HepG2 (cell line): Measurements from ENCODE around the gene PEX3. TPM values are rescaled to one million over a fixed set of nuclear protein-coding genes. Genes with fewer than 3 reads are reported as not detected.

ENCODE experiments used
- GMEB2 ChIP-seq: IDR thresholded peaks from 2 replicates; pipeline ENCODE4 v1.6.1; 2016; ENCODE audit warnings: missing biosample characterization, missing genetic modification reagents, low read depth
- HMGA1 ChIP-seq: sonication (generic); formaldehyde crosslinking; conservative IDR thresholded peaks from 2 replicates; pipeline ENCODE4 v1.4.0; 2020; ENCODE audit warnings: missing genetic modification reagents
- HOMEZ ChIP-seq: IDR thresholded peaks from 2 replicates; pipeline ENCODE4 v1.6.1; 2016; ENCODE audit warnings: low read depth
- KDM1A ChIP-seq: IDR thresholded peaks from 2 replicates; pipeline ENCODE4 v1.6.1; 2016; ENCODE audit warnings: missing compliant biosample characterization
- NFAT5 ChIP-seq: sonication (generic); formaldehyde crosslinking; IDR thresholded peaks from 2 replicates; pipeline ENCODE4 v1.4.0; 2020; ENCODE audit warnings: missing genetic modification reagents
- PRDM4 ChIP-seq: sonication (generic); formaldehyde crosslinking; IDR thresholded peaks from 2 replicates; pipeline ENCODE4 v1.9.0; 2021; ENCODE audit warnings: missing genetic modification reagents, borderline replicate concordance
- RAD21 ChIP-seq: fragments of 450-650 bp; formaldehyde crosslinking; IDR thresholded peaks from 2 replicates; pipeline ENCODE4 v1.5.0; 2020; ENCODE audit warnings: mild to moderate bottlenecking
- SAP130 ChIP-seq: IDR thresholded peaks from 2 replicates; pipeline ENCODE4 v1.6.1; 2016; ENCODE audit warnings: low read depth
- TBP ChIP-seq: sonication (generic); formaldehyde crosslinking; IDR thresholded peaks from 2 replicates; pipeline ENCODE4 v1.5.0; 2020; ENCODE audit warnings: missing genetic modification reagents
- TOPORS ChIP-seq: sonication (generic); formaldehyde crosslinking; IDR thresholded peaks from 2 replicates; pipeline ENCODE4 v1.8.0; 2023; ENCODE audit warnings: mild to moderate bottlenecking, missing genetic modification reagents
- XRCC5 ChIP-seq: fragments of 200-400 bp; formaldehyde crosslinking; optimal IDR thresholded peaks from 2 replicates; pipeline ENCODE3; 2017; ENCODE audit warnings: mild to moderate bottlenecking, low read length
- ZFAT ChIP-seq: sonication (generic); formaldehyde crosslinking; conservative IDR thresholded peaks from 2 replicates; pipeline ENCODE4 v1.8.1; 2023; ENCODE audit warnings: missing genetic modification reagents, inconsistent platforms
- ZKSCAN8 ChIP-seq: IDR thresholded peaks from 2 replicates; pipeline ENCODE4 v1.6.1; 2016; ENCODE audit warnings: borderline replicate concordance, missing genetic modification reagents, missing compliant biosample characterization
- ZNF362 ChIP-seq: sonication (generic); formaldehyde crosslinking; IDR thresholded peaks from 2 replicates; pipeline ENCODE4 v1.4.0; 2020; ENCODE audit warnings: missing genetic modification reagents, mild to moderate bottlenecking, borderline replicate concordance
- ZNF432 ChIP-seq: sonication (generic); formaldehyde crosslinking; IDR thresholded peaks from 2 replicates; pipeline ENCODE4 v1.5.0; 2020; ENCODE audit warnings: missing genetic modification reagents, mild to moderate bottlenecking, borderline replicate concordance
- ZNF672 ChIP-seq: sonication (generic); formaldehyde crosslinking; IDR thresholded peaks from 2 replicates; pipeline ENCODE4 v1.8.1; 2022; ENCODE audit warnings: missing genetic modification reagents
- polyA plus RNA-seq, 8 experiments: library from polyadenylated mRNA; depleted of rRNA in 3 of 8; stranded (reverse) in 7 of 8; unstranded in 1 of 8; fragments of >200 nt; fragmentation: Illumina TruSeq in 4 of 8; extraction: Trizol in 4 of 8; gene quantifications; 2 replicates each; pipeline versions ENCODE4 v1.2.1 to v1.2.3, GENCODE V29; 2011 to 2016; ENCODE audit warnings: low read depth in 4 of 8, missing spikeins in 1 of 8, mixed read lengths in 1 of 8; ENCODE audit not compliant: insufficient read depth in 1 of 8
- total RNA-seq, 5 experiments: library from RNA; depleted of rRNA; stranded (reverse); fragments of >200 nt; fragmentation: Illumina TruSeq; extraction: Trizol; gene quantifications; 2 replicates each; pipeline ENCODE4 v1.2.3, GENCODE V29; 2016; ENCODE audit warnings: low read depth in 1 of 5

Gene PEX3
- total and polyA plus RNA-seq, 2 of the 13 experiments (the other 11 are each of a cell fraction or from before 2014, with no cell fraction given) = 30.9 to 40.8 TPM

- no peak for TF ChIP-seq ZFAT
- peak; percentile 89 for TF ChIP-seq GMEB2 (CRISPR knock-in tag)
- peak; percentile 95 for TF ChIP-seq HOMEZ
- TF ChIP-seq RAD21 (CRISPR knock-in tag) = peak; percentile 91
- TF ChIP-seq XRCC5 = peak; percentile 100
- 0 out of 2 replicates have a peak, but pooled peaks have one; percentile 88 for TF ChIP-seq PRDM4 (CRISPR knock-in tag)
- peak; percentile 64; the same call in 1 of the 2 replicates for TF ChIP-seq KDM1A (CRISPR knock-in tag)
- TF ChIP-seq HMGA1 (CRISPR knock-in tag) = no peak
- peak; percentile 98 for TF ChIP-seq ZNF672
- TF ChIP-seq TBP (CRISPR knock-in tag) = peak; percentile 90; the same call in 1 of the 2 replicates
- TF ChIP-seq ZKSCAN8 = peak; percentile 97
- no peak for TF ChIP-seq ZNF432
- TF ChIP-seq ZNF362 (CRISPR knock-in tag) = peak; percentile 69; the same call in 1 of the 2 replicates
- 0 out of 2 replicates have a peak, but pooled peaks have one; percentile 55 for TF ChIP-seq NFAT5 (CRISPR knock-in tag)
- peak; percentile 98 for TF ChIP-seq SAP130
- TF ChIP-seq TOPORS = peak; percentile 95
These were observed at the start of gene PEX3, which contains the start of gene ADAT2 (continued) for GRCh38 chr6:143450453-143451371.
